A549 treated with AZD9567 at 1 μM for 4 hours (cell line): ENCODE measurements around the gene EVA1A. TPM values are rescaled to one million over a fixed set of nuclear protein-coding genes. Genes with fewer than 3 reads are reported as not detected.

Experiments used
- total RNA-seq: library from RNA; stranded (reverse); fragments of 200-300 nt; extraction: Qiagen RNA extraction; gene quantifications from 5 replicates; pipeline ENCODE4 v1.2.3, GENCODE V29; 2022; ENCODE audit not compliant: insufficient read depth

The EVA1A gene, protein sequence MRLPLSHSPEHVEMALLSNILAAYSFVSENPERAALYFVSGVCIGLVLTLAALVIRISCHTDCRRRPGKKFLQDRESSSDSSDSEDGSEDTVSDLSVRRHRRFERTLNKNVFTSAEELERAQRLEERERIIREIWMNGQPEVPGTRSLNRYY
- total RNA-seq: 6.7 to 12.7 TPM (median 7.7 TPM) in 5 replicates

GRCh38 chr2:75560768-75561565 lies at the start of gene EVA1A:
Gene EVA1A, minus strand, starts transcription at chr2:75560939. Its CDS starts 42,799 bp downstream, at chr2:75518140.

Other genes with a start within 250 kb of the EVA1A start
- gene MRPL19, start 85.8 kb upstream of the EVA1A start, total RNA-seq: 54.4 to 66.5 TPM (median 66.0 TPM) in 5 replicates
- 13.0 to 19.0 TPM (median 16.0 TPM) in 5 replicates for gene GCFC2, start 150.0 kb upstream of the EVA1A start, total RNA-seq